GM18508 (cell line): ENCODE data around the gene AOX1.
"Not testable (repeated sequence)": the region's sequence is repeated elsewhere in the genome, so short reads cannot be mapped to it uniquely, and the experiment has no call there.

Source experiments
- ATAC-seq: cut with Tn5 transposase; IDR thresholded peaks from one replicate; pipeline ENCODE4 v1.9.1; 2021; ENCODE audit warnings: moderate number of reproducible peaks; ENCODE audit not compliant: insufficient read depth, unreplicated experiment

Gene AOX1

DNA sequence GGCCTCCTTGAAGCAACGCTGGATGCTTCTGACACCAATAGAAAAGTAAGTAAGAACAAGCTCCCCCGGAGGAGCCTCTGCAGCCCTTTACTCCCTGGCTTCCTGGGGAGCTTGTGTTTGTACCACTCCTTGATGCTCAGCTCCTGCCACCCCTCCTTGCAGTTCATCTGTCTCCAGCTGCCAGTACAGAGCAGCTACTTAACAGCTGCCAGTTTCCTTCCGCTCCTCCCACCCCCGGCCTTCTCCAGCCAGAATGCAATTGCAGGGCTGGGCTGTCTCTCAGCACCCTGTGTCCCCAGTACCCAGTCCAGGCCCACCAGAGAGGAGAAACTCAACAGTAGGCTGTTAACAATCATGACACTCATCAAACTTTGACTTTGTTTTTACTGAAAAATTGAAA is 109.4 kb downstream of the AOX1 start:
- no peak for ATAC-seq

GRCh38 chr2:200695601-200696000 is 109.8 kb downstream of the AOX1 start:
- no peak for ATAC-seq

DNA sequence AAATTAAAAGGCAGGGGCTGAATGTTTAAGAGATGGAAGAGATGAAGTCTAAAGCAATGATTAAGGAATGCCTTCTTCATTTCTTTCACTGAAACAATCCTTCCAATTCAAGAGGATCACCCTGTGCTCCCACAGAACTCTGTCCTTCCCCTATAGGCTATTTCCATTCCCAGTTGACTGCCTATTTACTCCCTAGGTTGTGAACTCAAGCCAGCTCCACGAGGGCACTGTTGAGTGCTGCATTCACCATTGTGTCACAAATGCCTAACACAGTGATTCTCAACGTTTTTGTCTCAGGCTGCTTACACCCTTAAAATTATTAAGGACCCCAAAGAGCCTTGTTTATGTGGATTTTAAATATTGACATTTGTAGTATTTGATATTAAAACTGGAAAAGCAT is 112.4 kb downstream of the AOX1 start:
- ATAC-seq = no peak

DNA sequence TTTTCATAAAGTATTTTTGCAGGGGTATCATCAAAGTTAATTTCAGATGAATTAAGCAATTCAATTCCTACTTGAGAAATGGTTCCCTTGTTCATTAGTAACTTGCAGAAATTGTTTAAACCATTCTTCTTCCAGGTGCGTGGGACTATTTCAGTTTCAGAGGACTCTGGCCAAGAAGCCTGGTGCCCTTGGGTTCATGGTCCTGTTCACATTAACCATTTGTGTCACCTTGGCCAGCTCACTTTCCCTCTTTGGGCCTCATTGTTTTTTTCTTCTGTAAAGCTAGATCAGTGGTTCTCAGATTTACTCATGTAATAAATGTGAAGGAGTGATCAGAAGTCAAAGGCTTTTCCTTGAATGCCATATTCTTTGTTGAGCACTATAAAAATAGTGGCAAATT is 113.5 kb downstream of the AOX1 start:
- no peak for ATAC-seq

DNA sequence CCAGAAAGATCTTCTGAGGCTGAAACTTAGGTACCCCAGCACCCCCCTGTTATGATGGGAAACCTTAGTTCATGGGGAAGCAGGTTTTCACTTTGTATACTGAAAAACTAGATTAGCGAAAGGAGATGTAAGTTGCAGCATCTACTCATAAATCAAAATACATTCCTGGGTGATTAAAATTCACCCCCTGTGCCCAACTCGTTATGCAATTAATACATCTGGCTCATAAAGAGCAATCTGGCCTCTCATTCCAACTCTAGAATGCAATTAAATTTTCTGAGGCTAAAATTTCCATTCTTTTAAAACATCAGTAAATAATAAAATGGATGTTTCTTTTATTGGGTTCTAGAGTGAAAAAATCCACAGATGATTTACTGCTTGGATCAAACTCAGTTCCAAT is 115.0 kb downstream of the AOX1 start:
- ATAC-seq = no peak

- ATAC-seq = no peak
These were observed 116.2 kb downstream of the AOX1 start for GRCh38 chr2:200702044-200702443.

DNA sequence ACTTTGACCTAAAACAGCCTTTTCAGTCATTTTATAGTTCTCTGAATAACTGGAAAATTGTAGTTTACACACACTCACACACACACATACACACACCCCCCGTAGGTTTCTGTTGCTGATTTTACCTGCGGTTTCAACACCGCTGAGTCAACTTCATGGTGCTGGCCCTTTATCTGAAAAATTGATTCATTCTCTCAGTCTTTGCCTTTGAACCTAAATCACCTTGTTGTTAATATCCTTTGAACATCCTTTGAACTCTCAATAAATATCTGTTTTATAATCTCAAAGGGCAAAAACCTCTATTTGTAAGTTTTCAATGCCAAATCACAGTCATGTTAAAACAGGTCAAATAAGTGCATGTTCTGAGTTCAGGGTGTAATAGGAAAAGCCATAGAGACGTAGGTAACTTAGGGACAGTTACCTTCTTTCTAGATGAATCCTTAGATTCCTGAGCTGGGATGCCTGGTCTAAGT is 116.9 kb downstream of the AOX1 start:
- ATAC-seq = no peak

DNA sequence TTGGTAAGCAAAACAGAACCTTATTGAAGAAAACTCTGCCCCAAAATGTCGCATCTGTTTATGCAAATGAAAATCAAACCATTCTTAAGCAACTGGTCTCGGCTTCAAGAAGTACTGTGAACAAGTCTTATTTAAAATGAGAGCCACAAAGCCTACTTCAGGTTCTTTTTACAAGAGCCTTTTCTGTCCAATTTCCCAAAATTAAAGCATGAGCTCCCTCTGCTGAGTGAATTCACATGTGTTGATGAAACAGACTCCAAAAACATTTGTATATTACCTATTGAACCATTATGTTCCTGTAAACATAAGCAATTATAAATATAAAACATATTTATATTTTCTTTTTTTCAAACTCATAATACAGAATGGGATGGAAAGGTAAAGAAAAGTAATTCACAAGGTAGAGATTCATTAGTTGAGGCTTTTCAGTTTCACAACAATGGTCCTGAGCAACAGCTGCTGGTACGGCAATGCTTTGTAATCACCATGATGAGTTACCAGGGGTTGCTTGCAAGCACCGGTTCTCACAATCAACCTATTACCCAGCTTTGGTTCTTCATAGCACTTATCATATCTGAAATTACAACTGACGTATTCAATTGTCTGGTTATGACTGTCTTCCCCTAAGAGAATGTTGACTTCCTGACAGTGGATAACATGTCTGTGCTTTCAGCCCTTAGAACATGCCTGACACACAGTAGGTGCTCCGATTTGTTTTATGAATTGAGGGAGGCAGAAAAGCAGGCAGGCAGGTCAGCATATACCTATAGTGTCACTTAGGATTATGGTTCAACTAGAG is 117.5 kb downstream of the AOX1 start:
- no peak for ATAC-seq

DNA sequence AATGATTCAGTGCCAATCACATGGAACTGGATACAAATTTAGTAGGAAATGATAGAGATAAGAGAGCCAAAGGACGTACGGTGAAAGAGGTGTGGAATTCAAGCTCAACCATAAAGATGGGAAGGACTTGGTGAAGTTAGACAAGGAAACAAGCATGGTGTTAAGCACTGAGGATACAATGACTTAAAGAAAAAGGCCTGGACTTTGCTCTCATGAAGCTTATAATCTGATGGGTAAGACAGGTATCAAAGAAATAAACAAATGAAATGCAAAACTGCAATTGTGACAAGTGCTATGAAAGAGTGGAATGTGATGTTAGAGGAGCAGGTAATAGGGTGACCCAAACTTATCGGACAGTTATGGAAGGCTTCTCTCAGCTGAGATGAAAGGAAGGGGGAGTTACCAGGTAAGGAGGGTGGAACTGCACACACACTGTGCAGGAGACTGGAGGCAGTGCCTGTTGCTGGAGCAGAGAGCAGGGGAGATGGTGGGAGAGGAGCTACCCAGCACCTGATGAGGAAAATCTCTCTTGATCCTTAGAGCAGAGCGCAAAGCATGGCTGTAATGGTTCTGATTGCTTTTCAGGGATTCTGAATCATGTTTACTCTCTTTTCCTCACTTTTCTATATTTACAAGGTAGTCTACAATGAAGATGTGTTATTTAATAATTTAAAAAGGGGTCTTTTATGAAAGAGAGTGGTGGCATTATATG is 118.3 kb downstream of the AOX1 start:
- no peak for ATAC-seq

- ATAC-seq = no peak
These were observed 119.7 kb downstream of the AOX1 start for GRCh38 chr2:200705305-200706041.

DNA sequence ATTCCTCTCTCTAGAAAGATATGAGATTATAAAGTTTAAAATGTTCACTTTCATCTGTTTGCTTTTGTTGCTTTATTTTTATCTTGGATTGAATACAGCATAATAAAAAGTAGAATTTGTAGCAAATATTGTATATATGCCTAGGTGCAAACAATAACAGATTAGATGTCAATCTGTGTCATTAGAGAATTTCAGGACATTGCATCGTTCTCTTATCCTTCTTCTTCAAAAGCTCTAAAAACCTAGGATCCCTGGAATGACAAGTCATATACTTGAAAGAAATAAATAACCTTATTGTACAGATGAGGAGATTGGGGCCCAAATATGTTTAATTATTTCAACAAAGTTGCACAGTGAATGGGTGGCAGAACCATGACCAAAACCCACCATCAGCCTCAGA is 123.1 kb downstream of the AOX1 start:
- ATAC-seq = no peak

GRCh38 chr2:200713003-200713703 is 127.3 kb downstream of the AOX1 start:
- ATAC-seq = peak; percentile 97

GRCh38 chr2:200713704-200714064 is 127.9 kb downstream of the AOX1 start:
- no peak for ATAC-seq

DNA sequence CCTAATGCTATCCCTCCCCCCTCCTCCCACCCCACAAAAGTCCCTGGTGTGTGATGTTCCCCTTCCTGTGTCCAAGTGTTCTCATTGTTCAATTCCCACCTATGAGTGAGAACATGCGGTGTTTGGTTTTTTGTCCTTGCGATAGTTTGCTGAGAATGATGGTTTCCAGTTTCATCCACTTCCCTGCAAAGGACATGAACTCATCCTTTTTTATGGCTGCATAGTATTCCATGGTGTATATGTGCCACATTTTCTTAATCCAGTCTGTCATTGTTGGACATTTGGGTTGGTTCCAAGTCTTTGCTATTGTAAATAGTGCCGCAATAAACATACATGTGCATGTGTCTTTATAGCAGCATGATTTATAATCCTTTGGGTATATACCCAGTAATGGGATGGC is 129.2 kb downstream of the AOX1 start:
- ATAC-seq = not testable (repeated sequence)

GRCh38 chr2:200716386-200716785 is 130.6 kb downstream of the AOX1 start:
- no peak for ATAC-seq
